ENCODE measurements around the gene PPP4R4. TPM values are rescaled to one million over a fixed set of nuclear protein-coding genes. Genes with fewer than 3 reads are reported as not detected.

The PPP4R4 gene
- total RNA-seq, 3 donors from 2014 or later, result 0.13 TPM; not detected in 2

- intact Hi-C loops (cut with DNase I, micrococcal nuclease), result no loop called here
- Histone ChIP-seq H3K9me3 (no peaks in the 10 kb centered on the region), H3K4me3 (no peak overlapping the region), H3K4me1 (ENCODE audit: low read depth) (peaks cover 8% of the 10 kb centered on the region), H3K36me3 (ENCODE audit: low read depth) (no peaks in the 10 kb centered on the region)
- no peak for TF ChIP-seq CTCF (IDR thresholded peaks at IDR 0.05)
- ATAC-seq, result no peak
- no peak for DNase-seq
Measured at GRCh38 chr14:94170136-94170535, 4.0 kb upstream of the PPP4R4 start.

DNA sequence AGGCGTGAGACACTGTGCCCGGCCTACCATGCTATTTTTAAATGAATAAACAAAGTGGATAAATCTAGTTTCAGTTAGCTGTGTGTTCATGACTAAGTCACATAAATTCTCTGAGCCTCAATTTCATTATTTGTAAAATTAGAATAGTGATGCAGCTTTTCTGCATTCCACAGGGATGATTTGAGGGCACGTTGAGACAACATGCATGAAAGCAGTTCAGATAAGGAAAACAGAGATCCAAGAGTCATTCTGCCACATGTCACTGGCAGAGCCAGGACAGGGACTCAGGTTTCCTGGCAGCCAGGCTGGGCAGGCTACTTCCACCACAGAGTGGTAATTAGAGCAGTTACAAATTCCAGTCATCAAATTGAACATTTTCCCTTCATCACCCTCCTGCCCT lies 2.9 kb upstream of the PPP4R4 start:
- Histone ChIP-seq H3K36me3 (ENCODE audit: low read depth) (no peaks in the 10 kb centered on the region), H3K9me3 (no peaks in the 10 kb centered on the region), H3K4me1 (ENCODE audit: low read depth) (peaks cover 8% of the 10 kb centered on the region), H3K4me3 (no peak overlapping the region)
- intact Hi-C loops (cut with DNase I, micrococcal nuclease), result no loop called here
- no peak for ATAC-seq
- no peak for TF ChIP-seq CTCF (IDR thresholded peaks at IDR 0.05)
- DNase-seq, result no peak

DNA sequence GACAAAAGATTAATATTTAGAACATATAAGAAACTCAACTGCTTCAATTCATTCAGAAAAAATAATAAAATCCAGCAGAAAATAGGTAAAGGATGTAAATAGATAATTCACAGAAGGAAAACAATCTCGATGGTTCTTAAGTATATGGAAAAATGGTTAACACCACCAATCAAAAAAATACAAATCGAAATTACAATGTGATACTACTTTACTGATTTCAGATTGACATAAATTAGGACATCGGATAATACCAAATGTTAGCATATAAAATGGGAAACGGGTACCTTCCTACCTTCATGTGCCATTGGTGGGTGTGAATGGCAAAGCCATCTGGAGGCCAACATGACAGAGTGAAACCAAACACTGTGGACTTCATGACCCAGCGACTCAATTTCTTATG lies 1.6 kb upstream of the PPP4R4 start:
- intact Hi-C loops (cut with DNase I, micrococcal nuclease), result no loop called here
- Histone ChIP-seq H3K4me3 (no peak overlapping the region), H3K36me3 (ENCODE audit: low read depth) (no peaks in the 10 kb centered on the region), H3K4me1 (ENCODE audit: low read depth) (peaks cover 8% of the 10 kb centered on the region), H3K9me3 (no peaks in the 10 kb centered on the region)
- TF ChIP-seq CTCF (IDR thresholded peaks at IDR 0.05), result no peak
- DNase-seq (no peak), ATAC-seq (no peak)

GRCh38 chr14:94173471-94173884 lies 644 bp upstream of the PPP4R4 start:
- peak in 1 of 3 donors; percentile 57 for DNase-seq
- Histone ChIP-seq H3K4me1 (ENCODE audit: low read depth) (peaks cover 8% of the 10 kb centered on the region), H3K9me3 (no peaks in the 10 kb centered on the region), H3K36me3 (ENCODE audit: low read depth) (no peaks in the 10 kb centered on the region), H3K4me3 (no peak overlapping the region)
- no peak for ATAC-seq
- intact Hi-C loops (cut with DNase I, micrococcal nuclease), result no loop called here
- no peak for TF ChIP-seq CTCF (IDR thresholded peaks at IDR 0.05)

- no peaks in the 10 kb centered on the region for H3K9me3 ChIP-seq
- H3K4me3 ChIP-seq, result no peak overlapping the region
- H3K36me3 ChIP-seq (ENCODE audit: low read depth), result no peaks in the 10 kb centered on the region
- TF ChIP-seq CTCF (IDR thresholded peaks at IDR 0.05), result no peak
- DNase-seq, result peak in 1 of 3 donors; percentile 64
- peaks cover 8% of the 10 kb centered on the region for H3K4me1 ChIP-seq (ENCODE audit: low read depth)
- intact Hi-C loops (cut with DNase I, micrococcal nuclease), result no loop called here
- no peak for ATAC-seq
Measured at GRCh38 chr14:94174604-94175010, 485 bp downstream of the PPP4R4 start.

All from mucosa of descending colon (tissue), 3 donors.